ENCODE measurements around the gene GNG13.
A peak's percentile ranks its signal among the peaks of the same experiment; 100 is the strongest.

GRCh38 chr16:825341-826061, 25.0 kb upstream of the GNG13 start:
- no peak for TF ChIP-seq CTCF (conservative IDR thresholded peaks at IDR 0.05; ENCODE audit: low read depth, low read length)
- no peak for TF ChIP-seq BHLHE40 (IDR thresholded peaks at IDR 0.05; ENCODE audit: low read depth, low read length)
- no peak for TF ChIP-seq POLR2A (IDR thresholded peaks at IDR 0.05; ENCODE audit: low read depth, low read length)
- TF ChIP-seq MAFK (IDR thresholded peaks at IDR 0.05; ENCODE audit: low read depth, low read length): no peak
- TF ChIP-seq USF2 (IDR thresholded peaks at IDR 0.05; ENCODE audit: low read depth, low read length): no peak
- TF ChIP-seq MXI1 (IDR thresholded peaks at IDR 0.05; ENCODE audit: borderline replicate concordance, low read depth, low read length): 0 out of 2 replicates have a peak, but pooled peaks have one; percentile 22
- TF ChIP-seq RAD21 (IDR thresholded peaks at IDR 0.05; ENCODE audit: low read length): no peak
- TF ChIP-seq CEBPB (IDR thresholded peaks at IDR 0.05; ENCODE audit: low read depth, low read length): no peak
- no peak for TF ChIP-seq CHD1 (IDR thresholded peaks at IDR 0.05; ENCODE audit: low read depth, low read length)

Measured in IMR-90 (cell line).